Measurements from ENCODE around the gene GATAD2A.

- TF ChIP-seq POLR2AphosphoS5 (IDR thresholded peaks at IDR 0.05; ENCODE audit: low read depth, low read length), result no peak
- no peak for TF ChIP-seq POLR2A (IDR thresholded peaks at IDR 0.05; ENCODE audit: low read depth, low read length)
- no peak for TF ChIP-seq TAF1 (IDR thresholded peaks at IDR 0.05; ENCODE audit: borderline replicate concordance, low read depth, low read length)
Measured at GRCh38 chr19:19381007-19381926, 24.2 kb upstream of the GATAD2A start.
